K562 (cell line): ENCODE measurements around the gene CXCL6.

ENCODE experiments used
- CTCF ChIP-seq, 3 experiments: IDR thresholded peaks in 2 of 3; conservative IDR thresholded peaks in 1 of 3; 2 replicates each; pipeline ENCODE4 v1.5.1; 2011 to 2012; ENCODE audit warnings: low read length in 3 of 3, mild to moderate bottlenecking in 3 of 3, control low read depth in 2 of 3, improper control_type of control experiment in 1 of 3, inconsistent platforms in 1 of 3, low read depth in 1 of 3, mixed read lengths in 1 of 3, moderate library complexity in 1 of 3; ENCODE audit not compliant: insufficient read depth in 2 of 3
- ESRRB ChIP-seq: fragments of 250-450 bp; sonication (Bioruptor Pico); IDR thresholded peaks from 2 replicates; pipeline ENCODE4 v1.5.0; 2020; ENCODE audit warnings: mild to moderate bottlenecking, moderate library complexity, borderline replicate concordance
- NR2C1 ChIP-seq, 2 experiments: fragments of 450-650 bp; IDR thresholded peaks; 2 replicates each; pipeline ENCODE4 v1.6.1; 2017; ENCODE audit warnings: mild to moderate bottlenecking in 2 of 2, antibody characterized with exemption in 1 of 2, inconsistent platforms in 1 of 2, missing compliant biosample characterization in 1 of 2, missing genetic modification characterization in 1 of 2
- ZC3H11A ChIP-seq: IDR thresholded peaks from 2 replicates; pipeline ENCODE4 v1.6.1; 2012; ENCODE audit warnings: low read depth, low read length, improper control_type of control experiment
- TF ChIP-seq, protein P1 (sequence below), 2 experiments: IDR thresholded peaks; 2 replicates each; pipeline ENCODE4 v1.6.1; 2011; ENCODE audit warnings: borderline replicate concordance in 1 of 2, control low read depth in 1 of 2, low read depth in 1 of 2, low read length in 1 of 2, mild to moderate bottlenecking in 1 of 2, mixed read lengths in 1 of 2, moderate library complexity in 1 of 2; ENCODE audit not compliant: insufficient read depth in 1 of 2, insufficient read length in 1 of 2, poor library complexity in 1 of 2, severe bottlenecking in 1 of 2; ENCODE audit errors: extremely low read depth in 1 of 2
- TF ChIP-seq, protein P2 (sequence below): sonication (generic); formaldehyde crosslinking; IDR thresholded peaks from 2 replicates; pipeline ENCODE4 v1.8.0; 2022; ENCODE audit warnings: mild to moderate bottlenecking, missing genetic modification reagents

DNA sequence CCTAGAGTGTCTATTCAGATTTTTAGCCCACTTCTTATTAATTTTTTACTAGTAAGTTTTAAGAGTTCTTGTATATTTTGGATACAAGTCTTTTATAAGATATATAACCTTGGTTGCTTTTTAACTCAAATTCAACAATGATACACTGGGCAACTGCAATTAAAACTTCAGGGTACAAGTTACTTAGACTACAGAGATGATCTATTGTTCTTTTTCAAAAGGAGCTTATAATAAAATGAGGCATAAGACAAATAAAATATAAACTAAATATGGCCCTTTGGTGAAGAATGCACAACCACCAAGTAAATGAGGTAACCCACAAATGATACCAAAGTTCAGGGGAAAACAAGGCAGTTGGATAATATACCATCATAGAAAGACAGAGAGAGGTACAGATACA is 37.6 kb upstream of the CXCL6 start:
- TF ChIP-seq NR2C1 (IDR thresholded peaks at IDR 0.05) (no peak), NR2C1 (tag; IDR thresholded peaks at IDR 0.05) (no peak), ZC3H11A (no peak), CTCF (IDR thresholded peaks at IDR 0.05 in 2 of 3, conservative IDR thresholded peaks at IDR 0.05 in 1 of 3; ENCODE audit: insufficient read depth in 2 of 3, low read depth in 1 of 3, low read length in 3 of 3) (no peak), ESRRB (no peak)
- TF ChIP-seq, protein P1, sequence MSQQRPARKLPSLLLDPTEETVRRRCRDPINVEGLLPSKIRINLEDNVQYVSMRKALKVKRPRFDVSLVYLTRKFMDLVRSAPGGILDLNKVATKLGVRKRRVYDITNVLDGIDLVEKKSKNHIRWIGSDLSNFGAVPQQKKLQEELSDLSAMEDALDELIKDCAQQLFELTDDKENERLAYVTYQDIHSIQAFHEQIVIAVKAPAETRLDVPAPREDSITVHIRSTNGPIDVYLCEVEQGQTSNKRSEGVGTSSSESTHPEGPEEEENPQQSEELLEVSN (IDR thresholded peaks at IDR 0.05; ENCODE audit: borderline replicate concordance in 1 of 2, extremely low read depth in 1 of 2, insufficient read depth in 1 of 2, insufficient read length in 1 of 2, low read depth in 1 of 2, low read length in 1 of 2, poor library complexity in 1 of 2, severe bottlenecking in 1 of 2) = no peak
- TF ChIP-seq, protein P2, sequence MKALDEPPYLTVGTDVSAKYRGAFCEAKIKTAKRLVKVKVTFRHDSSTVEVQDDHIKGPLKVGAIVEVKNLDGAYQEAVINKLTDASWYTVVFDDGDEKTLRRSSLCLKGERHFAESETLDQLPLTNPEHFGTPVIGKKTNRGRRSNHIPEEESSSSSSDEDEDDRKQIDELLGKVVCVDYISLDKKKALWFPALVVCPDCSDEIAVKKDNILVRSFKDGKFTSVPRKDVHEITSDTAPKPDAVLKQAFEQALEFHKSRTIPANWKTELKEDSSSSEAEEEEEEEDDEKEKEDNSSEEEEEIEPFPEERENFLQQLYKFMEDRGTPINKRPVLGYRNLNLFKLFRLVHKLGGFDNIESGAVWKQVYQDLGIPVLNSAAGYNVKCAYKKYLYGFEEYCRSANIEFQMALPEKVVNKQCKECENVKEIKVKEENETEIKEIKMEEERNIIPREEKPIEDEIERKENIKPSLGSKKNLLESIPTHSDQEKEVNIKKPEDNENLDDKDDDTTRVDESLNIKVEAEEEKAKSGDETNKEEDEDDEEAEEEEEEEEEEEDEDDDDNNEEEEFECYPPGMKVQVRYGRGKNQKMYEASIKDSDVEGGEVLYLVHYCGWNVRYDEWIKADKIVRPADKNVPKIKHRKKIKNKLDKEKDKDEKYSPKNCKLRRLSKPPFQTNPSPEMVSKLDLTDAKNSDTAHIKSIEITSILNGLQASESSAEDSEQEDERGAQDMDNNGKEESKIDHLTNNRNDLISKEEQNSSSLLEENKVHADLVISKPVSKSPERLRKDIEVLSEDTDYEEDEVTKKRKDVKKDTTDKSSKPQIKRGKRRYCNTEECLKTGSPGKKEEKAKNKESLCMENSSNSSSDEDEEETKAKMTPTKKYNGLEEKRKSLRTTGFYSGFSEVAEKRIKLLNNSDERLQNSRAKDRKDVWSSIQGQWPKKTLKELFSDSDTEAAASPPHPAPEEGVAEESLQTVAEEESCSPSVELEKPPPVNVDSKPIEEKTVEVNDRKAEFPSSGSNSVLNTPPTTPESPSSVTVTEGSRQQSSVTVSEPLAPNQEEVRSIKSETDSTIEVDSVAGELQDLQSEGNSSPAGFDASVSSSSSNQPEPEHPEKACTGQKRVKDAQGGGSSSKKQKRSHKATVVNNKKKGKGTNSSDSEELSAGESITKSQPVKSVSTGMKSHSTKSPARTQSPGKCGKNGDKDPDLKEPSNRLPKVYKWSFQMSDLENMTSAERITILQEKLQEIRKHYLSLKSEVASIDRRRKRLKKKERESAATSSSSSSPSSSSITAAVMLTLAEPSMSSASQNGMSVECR = no peak
